Esophagus muscularis mucosa (tissue), 4 donors: ENCODE measurements around the gene TRIM52. TPM values are rescaled to one million over a fixed set of nuclear protein-coding genes. Genes with fewer than 3 reads are reported as not detected.

Experiments used
- DNase-seq: peaks from one replicate; pipeline ENCODE4 v3.0.0-alpha.2; 2017; ENCODE audit errors: extremely low spot score
- H3K27ac ChIP-seq, 4 donors: fragments of 200-600 bp; sonication (generic); replicated peaks in 1 of 4; 1 replicate in 3 of 4; 2 replicates in 1 of 4; pipeline ENCODE4 v1.5.1; 2016 to 2019; ENCODE audit warnings: mild to moderate bottlenecking in 1 of 4
- H3K27me3 ChIP-seq, 4 donors: fragments of 200-600 bp; sonication (generic); one replicate each; pipeline versions ENCODE4 v1.5.1 to v1.6.0; 2016 to 2019
- H3K36me3 ChIP-seq, 4 donors: fragments of 200-600 bp; sonication (generic); one replicate each; pipeline ENCODE4 v1.5.1; 2016 to 2019
- H3K4me1 ChIP-seq, 4 donors: fragments of 200-600 bp; sonication (generic); one replicate each; pipeline ENCODE4 v1.5.1; 2016 to 2019
- H3K4me3 ChIP-seq, 4 donors: fragments of 200-600 bp; sonication (generic); 1 replicate in 2 of 4; 2 replicates in 2 of 4; pipeline ENCODE4 v1.5.1; 2016 to 2019; ENCODE audit warnings: mild to moderate bottlenecking in 4 of 4, moderate library complexity in 1 of 4
- H3K9me3 ChIP-seq, 4 donors: fragments of 200-600 bp; sonication (generic); 1 replicate in 3 of 4; 2 replicates in 1 of 4; pipeline ENCODE4 v1.5.1; 2016 to 2019
- EP300 ChIP-seq: sonication (generic); formaldehyde crosslinking; IDR thresholded peaks from one replicate; pipeline ENCODE4 v1.6.1; 2017; ENCODE audit warnings: antibody characterized with exemption
- POLR2A ChIP-seq: fragments of 450-650 bp; IDR thresholded peaks from one replicate; pipeline ENCODE4 v1.6.1; 2017; ENCODE audit warnings: antibody characterized with exemption, moderate library complexity, mild to moderate bottlenecking, low read depth
- POLR2AphosphoS5 ChIP-seq, 2 donors: sonication (generic); formaldehyde crosslinking; IDR thresholded peaks; one replicate each; pipeline ENCODE4 v1.6.1; 2017; ENCODE audit warnings: antibody characterized with exemption in 2 of 2
- WGBS: methylation state at CpG from one replicate; pipeline ENCODE4 v1.1.5; 2018; 5-methylcytosine and 5-hydroxymethylcytosine counted together
- intact Hi-C: fragments of 100-400 bp; cut with DNase I; formaldehyde crosslinking; loops from one replicate; pipeline ENCODE4 v1.15.1; 2023
- total RNA-seq, 4 donors: library from RNA; depleted of rRNA; stranded (reverse); fragments of >200 nt; gene quantifications; one replicate each; pipeline versions ENCODE4 v1.1.0 to v1.2.1, GENCODE V29; 2016
- TF ChIP-seq, protein P1 (sequence below), 3 experiments: fragments of 200-600 bp in 2 of 3; fragments of 450-650 bp in 1 of 3; sonication (generic) in 2 of 3; IDR thresholded peaks; one replicate each; pipeline ENCODE4 v1.5.1; 2017 to 2019; ENCODE audit warnings: antibody characterized with exemption in 3 of 3, mild to moderate bottlenecking in 2 of 3, moderate library complexity in 1 of 3

TRIM52 gene
- total RNA-seq, 4 donors from 2014 or later = 10.3 to 21.9 (median 18.4) TPM

DNA sequence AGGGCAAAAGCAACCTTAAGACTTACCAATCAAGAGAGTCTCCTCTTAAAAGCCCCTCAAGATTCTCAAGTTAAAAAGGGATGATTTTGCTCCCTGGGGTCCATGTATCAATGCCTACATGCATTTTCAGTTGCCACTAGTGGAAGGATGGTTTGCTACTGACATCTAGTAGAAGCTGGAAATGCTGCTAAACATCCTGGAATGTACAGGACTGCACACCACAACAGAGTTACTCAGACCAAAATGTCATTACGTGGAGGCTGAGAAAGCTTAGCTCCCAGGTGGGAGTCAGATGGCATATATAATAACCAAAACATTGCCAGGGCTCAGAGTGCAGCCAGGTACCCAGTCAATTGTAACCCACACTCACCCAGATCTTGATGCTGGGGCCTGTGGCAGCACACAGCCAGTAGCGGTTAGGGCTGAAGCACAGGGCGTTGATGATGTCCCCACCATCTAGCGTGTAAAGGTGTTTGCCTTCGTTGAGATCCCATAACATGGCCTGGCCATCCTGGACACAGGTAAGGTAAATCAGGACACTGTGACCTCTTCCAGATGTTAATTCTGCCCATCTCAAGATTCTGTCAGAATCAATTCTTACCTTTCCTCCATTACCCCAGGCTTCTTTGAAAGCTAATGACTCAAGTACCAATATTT is 23.1 kb downstream of the TRIM52 start:
- intact Hi-C loops = no loop called here
- Histone ChIP-seq H3K9me3 (no peaks in the 10 kb centered on the region), H3K27me3 (no peaks in the 10 kb centered on the region), H3K27ac (no peak overlapping the region), H3K4me1 (peaks cover 23 to 50% (median 34%) of the 10 kb centered on the region in 4 donors), H3K4me3 (no peak overlapping the region), H3K36me3 (peaks cover 69 to 95% (median 94%) of the 10 kb centered on the region in 4 donors)
- DNase-seq = no peak
- 78% methylated on average over 4 of the region's 5 CpGs for WGBS
- TF ChIP-seq POLR2A (no peak), POLR2AphosphoS5 (IDR thresholded peaks at IDR 0.05) (no peak), EP300 (no peak)
- TF ChIP-seq, protein P1, sequence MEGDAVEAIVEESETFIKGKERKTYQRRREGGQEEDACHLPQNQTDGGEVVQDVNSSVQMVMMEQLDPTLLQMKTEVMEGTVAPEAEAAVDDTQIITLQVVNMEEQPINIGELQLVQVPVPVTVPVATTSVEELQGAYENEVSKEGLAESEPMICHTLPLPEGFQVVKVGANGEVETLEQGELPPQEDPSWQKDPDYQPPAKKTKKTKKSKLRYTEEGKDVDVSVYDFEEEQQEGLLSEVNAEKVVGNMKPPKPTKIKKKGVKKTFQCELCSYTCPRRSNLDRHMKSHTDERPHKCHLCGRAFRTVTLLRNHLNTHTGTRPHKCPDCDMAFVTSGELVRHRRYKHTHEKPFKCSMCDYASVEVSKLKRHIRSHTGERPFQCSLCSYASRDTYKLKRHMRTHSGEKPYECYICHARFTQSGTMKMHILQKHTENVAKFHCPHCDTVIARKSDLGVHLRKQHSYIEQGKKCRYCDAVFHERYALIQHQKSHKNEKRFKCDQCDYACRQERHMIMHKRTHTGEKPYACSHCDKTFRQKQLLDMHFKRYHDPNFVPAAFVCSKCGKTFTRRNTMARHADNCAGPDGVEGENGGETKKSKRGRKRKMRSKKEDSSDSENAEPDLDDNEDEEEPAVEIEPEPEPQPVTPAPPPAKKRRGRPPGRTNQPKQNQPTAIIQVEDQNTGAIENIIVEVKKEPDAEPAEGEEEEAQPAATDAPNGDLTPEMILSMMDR (IDR thresholded peaks at IDR 0.05) = no peak

DNA sequence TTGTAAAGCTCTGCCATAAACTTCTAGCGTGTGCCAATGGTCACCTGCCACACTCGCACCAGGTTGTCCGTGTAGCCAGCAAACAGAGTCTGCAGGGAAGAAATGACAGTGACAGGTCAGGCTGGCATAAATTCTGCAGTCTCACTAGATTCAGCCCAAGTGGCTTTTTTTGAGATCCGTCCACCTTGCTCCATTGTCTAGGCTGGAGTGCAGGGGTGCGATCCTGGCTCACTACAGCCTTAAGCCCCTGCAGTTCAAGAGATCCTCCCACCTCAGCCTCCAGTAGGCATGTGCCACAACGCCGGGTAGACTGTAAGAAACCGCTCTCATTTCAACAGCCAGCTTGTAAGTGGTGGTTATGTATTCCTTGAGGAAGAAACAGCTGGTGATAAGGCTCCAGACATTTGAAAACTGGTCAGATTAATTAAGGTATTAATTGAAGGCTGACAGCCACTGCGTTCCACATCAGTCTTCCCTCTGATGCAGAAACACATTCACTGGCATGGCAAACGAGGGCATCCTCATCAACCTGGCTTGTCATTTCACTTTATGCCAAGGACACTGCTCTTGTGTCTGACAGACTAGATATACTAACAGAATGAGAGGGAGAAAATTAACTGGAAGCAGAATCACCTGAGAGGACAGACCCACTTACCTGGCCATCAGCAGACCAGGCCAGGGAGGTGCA is 23.8 kb downstream of the TRIM52 start:
- Histone ChIP-seq H3K27ac (no peak overlapping the region), H3K36me3 (peaks cover 69 to 100% (median 100%) of the 10 kb centered on the region in 4 donors)

DNA sequence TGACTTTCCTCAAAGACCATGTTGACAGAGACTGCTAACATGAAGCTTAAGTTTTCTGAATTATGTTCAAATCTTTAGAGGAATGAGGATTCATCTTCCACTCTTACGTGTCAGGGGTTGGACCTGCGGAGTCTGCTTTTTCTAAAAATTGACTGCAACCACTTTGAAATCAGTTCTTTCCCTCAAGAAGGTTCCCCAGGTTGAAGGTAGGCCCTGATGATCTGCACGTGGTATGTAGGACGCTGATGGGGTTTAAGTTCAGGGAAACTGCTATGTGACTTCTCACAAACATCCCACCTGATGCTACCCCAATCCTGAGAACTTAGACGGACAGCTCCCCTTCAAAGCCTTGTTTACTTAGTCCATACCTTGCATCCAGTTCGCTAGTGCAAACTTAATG is 24.5 kb downstream of the TRIM52 start:
- Histone ChIP-seq H3K27me3 (no peaks in the 10 kb centered on the region), H3K4me3 (no peak overlapping the region), H3K4me1 (peaks cover 10 to 36% (median 20%) of the 10 kb centered on the region in 4 donors), H3K27ac (no peak overlapping the region), H3K9me3 (no peaks in the 10 kb centered on the region), H3K36me3 (peaks cover 69 to 100% (median 99%) of the 10 kb centered on the region in 4 donors)
- DNase-seq = no peak
- intact Hi-C loops = no loop called here
- 71% methylated on average over 6 of the region's 6 CpGs for WGBS
- TF ChIP-seq POLR2A (no peak), POLR2AphosphoS5 (IDR thresholded peaks at IDR 0.05) (no peak), EP300 (no peak)
- TF ChIP-seq, protein P1 (IDR thresholded peaks at IDR 0.05) = no peak

More for the DNA sequence above, 23.8 kb downstream of the TRIM52 start:
- Histone ChIP-seq H3K9me3 (no peaks in the 10 kb centered on the region), H3K4me1 (peaks cover 17 to 42% (median 27%) of the 10 kb centered on the region in 4 donors), H3K4me3 (no peak overlapping the region), H3K27me3 (no peaks in the 10 kb centered on the region)
- 86% methylated on average over 10 of the region's 10 CpGs for WGBS
- TF ChIP-seq, protein P1 (IDR thresholded peaks at IDR 0.05) = no peak
- TF ChIP-seq POLR2AphosphoS5 (IDR thresholded peaks at IDR 0.05) (no peak), POLR2A (no peak), EP300 (no peak)
- intact Hi-C loops = no loop called here
- DNase-seq = no peak

DNA sequence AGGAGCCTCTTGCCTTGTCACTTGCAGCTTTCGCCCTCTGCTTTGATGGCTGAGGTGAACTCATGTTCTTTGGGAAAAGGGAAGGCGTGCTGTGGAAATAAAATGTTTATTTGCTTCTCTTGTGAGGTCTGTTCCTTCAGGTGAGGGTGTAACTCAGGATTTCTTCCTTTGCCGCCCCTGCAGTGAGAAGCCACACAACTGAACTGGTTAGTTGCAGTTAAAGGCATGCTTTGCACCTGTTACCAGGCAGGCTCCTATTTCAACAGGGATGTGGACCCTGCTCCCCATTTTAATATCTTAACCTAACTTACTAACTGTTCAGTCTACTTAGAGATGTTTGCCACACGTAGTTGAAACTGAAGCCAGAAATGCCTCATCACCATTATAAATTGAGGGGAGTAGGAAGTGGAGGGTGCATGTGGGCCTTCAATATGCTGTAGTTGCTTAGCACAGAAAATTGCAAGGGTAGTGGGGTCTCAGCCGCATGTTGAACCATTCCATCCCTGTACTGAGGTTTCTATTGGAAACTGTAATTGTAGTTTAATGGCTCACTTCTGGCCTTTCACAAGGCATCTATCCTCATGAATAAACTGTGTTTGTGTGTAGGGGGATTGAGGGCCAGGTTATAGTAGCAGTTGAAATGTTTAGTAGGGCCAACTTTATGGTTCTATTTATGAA is 25.1 kb downstream of the TRIM52 start:
- Histone ChIP-seq H3K9me3 (no peaks in the 10 kb centered on the region), H3K27me3 (no peaks in the 10 kb centered on the region), H3K36me3 (peaks cover 67 to 100% (median 99%) of the 10 kb centered on the region in 4 donors), H3K4me1 (peaks cover 4 to 30% (median 14%) of the 10 kb centered on the region in 4 donors), H3K27ac (no peak overlapping the region), H3K4me3 (no peak overlapping the region)
- DNase-seq = no peak
- intact Hi-C loops = no loop called here
- no peak for TF ChIP-seq POLR2A
- TF ChIP-seq, protein P1 (IDR thresholded peaks at IDR 0.05) = no peak
- TF ChIP-seq EP300 = no peak
- TF ChIP-seq POLR2AphosphoS5 (IDR thresholded peaks at IDR 0.05) = no peak
- WGBS = 82% methylated on average over 5 of the region's 5 CpGs
